Thoracic aorta (tissue), 2 donors: Measurements from ENCODE around the gene ANKMY1. TPM values are rescaled to one million over a fixed set of nuclear protein-coding genes. Genes with fewer than 3 reads are reported as not detected.

ENCODE experiments used
- ATAC-seq: fragments of 150-250 bp; one replicate; pipeline ENCODE4 v1.8.0; 2017; ENCODE audit warnings: low read depth; ENCODE audit not compliant: insufficient number of reproducible peaks, low FRiP score
- DNase-seq: peaks from one replicate; pipeline ENCODE4 v3.0.0-alpha.2; 2020; ENCODE audit warnings: low spot score
- H3K27ac ChIP-seq, 2 donors: fragments of 200-600 bp; sonication (generic); 1 replicate in 1 of 2; 2 replicates in 1 of 2; pipeline ENCODE4 v1.5.1; 2016; ENCODE audit warnings: mild to moderate bottlenecking in 2 of 2, moderate library complexity in 2 of 2
- H3K27me3 ChIP-seq: fragments of 200-600 bp; sonication (generic); replicated peaks from 2 replicates; pipeline ENCODE4 v1.6.0; 2016; ENCODE audit warnings: mild to moderate bottlenecking; ENCODE audit not compliant: insufficient read depth
- H3K36me3 ChIP-seq: fragments of 200-600 bp; sonication (generic); one replicate; pipeline ENCODE4 v1.5.1; 2016
- H3K4me1 ChIP-seq, 2 donors: fragments of 200-600 bp; sonication (generic); 1 replicate in 1 of 2; 2 replicates in 1 of 2; pipeline versions ENCODE4 v1.5.1 to v1.6.0; 2016; ENCODE audit warnings: low read depth in 2 of 2, mild to moderate bottlenecking in 1 of 2; ENCODE audit not compliant: control insufficient read depth in 1 of 2
- H3K4me3 ChIP-seq: fragments of 200-600 bp; sonication (generic); 2 replicates; pipeline ENCODE4 v1.5.1; 2016; ENCODE audit warnings: mild to moderate bottlenecking
- H3K9me3 ChIP-seq: fragments of 200-600 bp; sonication (generic); 2 replicates; pipeline ENCODE4 v1.5.1; 2016
- total RNA-seq, 2 donors: library from RNA; depleted of rRNA; stranded (reverse); fragments of >200 nt; gene quantifications; one replicate each; pipeline versions ENCODE4 v1.1.0 to v1.2.3, GENCODE V29; 2016
- TF ChIP-seq, protein P1 (sequence below): fragments of 200-600 bp; sonication (generic); IDR thresholded peaks from one replicate; pipeline ENCODE4 v1.5.1; 2019; ENCODE audit warnings: antibody characterized with exemption

ANKMY1 gene
- total RNA-seq, 2 donors from 2014 or later = 20.0 to 44.8 TPM

GRCh38 chr2:240538031-240538780, 19.6 kb downstream of the ANKMY1 start:
- Histone ChIP-seq H3K4me3 (no peak overlapping the region), H3K27ac (no peak overlapping the region), H3K36me3 (peaks cover 6% of the 10 kb centered on the region), H3K4me1 (no peaks in the 10 kb centered on the region), H3K27me3 (no peaks in the 10 kb centered on the region), H3K9me3 (no peaks in the 10 kb centered on the region)
- TF ChIP-seq, protein P1, sequence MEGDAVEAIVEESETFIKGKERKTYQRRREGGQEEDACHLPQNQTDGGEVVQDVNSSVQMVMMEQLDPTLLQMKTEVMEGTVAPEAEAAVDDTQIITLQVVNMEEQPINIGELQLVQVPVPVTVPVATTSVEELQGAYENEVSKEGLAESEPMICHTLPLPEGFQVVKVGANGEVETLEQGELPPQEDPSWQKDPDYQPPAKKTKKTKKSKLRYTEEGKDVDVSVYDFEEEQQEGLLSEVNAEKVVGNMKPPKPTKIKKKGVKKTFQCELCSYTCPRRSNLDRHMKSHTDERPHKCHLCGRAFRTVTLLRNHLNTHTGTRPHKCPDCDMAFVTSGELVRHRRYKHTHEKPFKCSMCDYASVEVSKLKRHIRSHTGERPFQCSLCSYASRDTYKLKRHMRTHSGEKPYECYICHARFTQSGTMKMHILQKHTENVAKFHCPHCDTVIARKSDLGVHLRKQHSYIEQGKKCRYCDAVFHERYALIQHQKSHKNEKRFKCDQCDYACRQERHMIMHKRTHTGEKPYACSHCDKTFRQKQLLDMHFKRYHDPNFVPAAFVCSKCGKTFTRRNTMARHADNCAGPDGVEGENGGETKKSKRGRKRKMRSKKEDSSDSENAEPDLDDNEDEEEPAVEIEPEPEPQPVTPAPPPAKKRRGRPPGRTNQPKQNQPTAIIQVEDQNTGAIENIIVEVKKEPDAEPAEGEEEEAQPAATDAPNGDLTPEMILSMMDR = no peak
- no peak for DNase-seq
- no peak for ATAC-seq

GRCh38 chr2:240532031-240532775, 25.6 kb downstream of the ANKMY1 start:
- H3K4me1 ChIP-seq = no peaks in the 10 kb centered on the region
- peaks cover 9% of the 10 kb centered on the region for H3K9me3 ChIP-seq
- TF ChIP-seq, protein P1 = no peak
- peaks cover 10% of the 10 kb centered on the region for H3K36me3 ChIP-seq
- H3K4me3 ChIP-seq = no peak overlapping the region
- no peak overlapping the region for H3K27ac ChIP-seq
- ATAC-seq (no peak), DNase-seq (no peak)
- no peaks in the 10 kb centered on the region for H3K27me3 ChIP-seq

DNA sequence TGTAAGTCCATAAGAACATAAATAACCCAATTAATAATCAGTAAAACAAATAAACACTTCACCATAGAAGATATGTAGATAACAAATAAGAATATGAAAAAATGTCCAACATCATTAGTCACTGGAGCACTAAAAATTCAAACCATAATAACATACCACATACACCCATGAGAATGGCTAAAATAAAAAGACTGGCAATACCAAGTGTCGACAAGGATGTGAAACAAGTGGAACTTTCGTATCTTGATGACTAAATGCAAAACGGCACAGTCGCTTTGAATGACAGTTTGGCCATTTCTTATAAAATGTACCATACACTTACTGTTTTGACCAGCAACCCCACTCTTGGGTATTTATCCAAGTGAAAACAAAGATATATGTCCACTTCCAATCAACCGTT, 26.8 kb downstream of the ANKMY1 start:
- Histone ChIP-seq H3K4me1 (no peaks in the 10 kb centered on the region), H3K9me3 (peaks cover 9% of the 10 kb centered on the region), H3K4me3 (no peak overlapping the region), H3K27me3 (no peaks in the 10 kb centered on the region), H3K36me3 (peaks cover 10% of the 10 kb centered on the region), H3K27ac (no peak overlapping the region)
- ATAC-seq (no peak), DNase-seq (no peak)
- TF ChIP-seq, protein P1 = no peak

DNA sequence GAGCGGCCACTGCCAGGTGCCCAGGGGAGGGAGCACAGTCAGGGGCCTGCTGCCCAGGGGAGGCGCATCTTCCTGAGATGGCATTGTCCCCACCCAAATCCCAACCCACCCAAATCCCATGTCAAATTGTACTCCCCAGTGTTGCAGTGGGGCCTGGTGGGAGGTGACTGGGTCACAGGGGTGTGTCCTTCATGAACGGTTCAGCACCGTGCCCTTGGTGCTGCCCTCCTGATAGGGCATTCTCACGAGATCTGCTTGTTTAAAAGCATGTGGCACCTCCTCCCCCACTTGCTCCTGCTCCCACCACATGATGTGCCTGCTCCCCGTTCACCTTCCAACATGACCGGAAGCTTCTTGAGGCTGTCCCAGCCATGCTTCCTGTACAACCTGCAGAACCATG, 27.6 kb downstream of the ANKMY1 start:
- peaks cover 9% of the 10 kb centered on the region for H3K9me3 ChIP-seq
- DNase-seq = no peak
- no peak overlapping the region for H3K4me3 ChIP-seq
- H3K4me1 ChIP-seq = no peaks in the 10 kb centered on the region
- TF ChIP-seq, protein P1 = no peak
- H3K27me3 ChIP-seq = no peaks in the 10 kb centered on the region
- no peak overlapping the region for H3K27ac ChIP-seq
- peaks cover 10% of the 10 kb centered on the region for H3K36me3 ChIP-seq
- ATAC-seq = no peak

GRCh38 chr2:240529344-240529999, 28.3 kb downstream of the ANKMY1 start:
- peaks cover 10% of the 10 kb centered on the region for H3K36me3 ChIP-seq
- DNase-seq (no peak), ATAC-seq (no peak)
- no peak overlapping the region for H3K4me3 ChIP-seq
- H3K4me1 ChIP-seq = no peaks in the 10 kb centered on the region
- H3K27me3 ChIP-seq = no peaks in the 10 kb centered on the region
- no peak overlapping the region for H3K27ac ChIP-seq
- H3K9me3 ChIP-seq = peaks cover 9% of the 10 kb centered on the region
- TF ChIP-seq, protein P1 = no peak
